ENCODE measurements around the gene KRTAP12-3. TPM values are rescaled to one million over a fixed set of nuclear protein-coding genes. Genes with fewer than 3 reads are reported as not detected.
"Not testable (repeated sequence)": the region's sequence is repeated elsewhere in the genome, so short reads cannot be mapped to it uniquely, and the experiment has no call there.

The KRTAP12-3 gene
- total and polyA plus RNA-seq, 2 donors (not counting 1 experiment from before 2014, with no cell fraction given), result not detected

GRCh38 chr21:44636209-44637017, 21.3 kb upstream of the KRTAP12-3 start:
- H3K9me3 ChIP-seq (ENCODE audit: control insufficient read depth, insufficient read depth, low read depth, low read length), result no peaks in the 10 kb centered on the region
- no peak overlapping the region for H3K27ac ChIP-seq (ENCODE audit: insufficient read depth, low read length)
- no peak overlapping the region for H2AFZ ChIP-seq (ENCODE audit: low read length)
- no peaks in the 10 kb centered on the region for H4K20me1 ChIP-seq (ENCODE audit: control insufficient read depth, extremely low read depth, insufficient read depth, low read length)
- no peak overlapping the region for H3K4me2 ChIP-seq (ENCODE audit: extremely low read depth, insufficient read depth, low read length)
- no peak for DNase-seq (ENCODE audit: low read depth in 2 of 2)
- H3K9ac ChIP-seq (ENCODE audit: insufficient read depth, low read length), result no peak overlapping the region
- TF ChIP-seq, protein P1, sequence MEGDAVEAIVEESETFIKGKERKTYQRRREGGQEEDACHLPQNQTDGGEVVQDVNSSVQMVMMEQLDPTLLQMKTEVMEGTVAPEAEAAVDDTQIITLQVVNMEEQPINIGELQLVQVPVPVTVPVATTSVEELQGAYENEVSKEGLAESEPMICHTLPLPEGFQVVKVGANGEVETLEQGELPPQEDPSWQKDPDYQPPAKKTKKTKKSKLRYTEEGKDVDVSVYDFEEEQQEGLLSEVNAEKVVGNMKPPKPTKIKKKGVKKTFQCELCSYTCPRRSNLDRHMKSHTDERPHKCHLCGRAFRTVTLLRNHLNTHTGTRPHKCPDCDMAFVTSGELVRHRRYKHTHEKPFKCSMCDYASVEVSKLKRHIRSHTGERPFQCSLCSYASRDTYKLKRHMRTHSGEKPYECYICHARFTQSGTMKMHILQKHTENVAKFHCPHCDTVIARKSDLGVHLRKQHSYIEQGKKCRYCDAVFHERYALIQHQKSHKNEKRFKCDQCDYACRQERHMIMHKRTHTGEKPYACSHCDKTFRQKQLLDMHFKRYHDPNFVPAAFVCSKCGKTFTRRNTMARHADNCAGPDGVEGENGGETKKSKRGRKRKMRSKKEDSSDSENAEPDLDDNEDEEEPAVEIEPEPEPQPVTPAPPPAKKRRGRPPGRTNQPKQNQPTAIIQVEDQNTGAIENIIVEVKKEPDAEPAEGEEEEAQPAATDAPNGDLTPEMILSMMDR (conservative IDR thresholded peaks at IDR 0.05 in 1 of 2, IDR thresholded peaks at IDR 0.05 in 1 of 2; ENCODE audit: low read depth in 1 of 2, low read length in 2 of 2), result no peak
- H3K4me1 ChIP-seq (ENCODE audit: control insufficient read depth, extremely low read depth, insufficient read depth, low read length), result no peaks in the 10 kb centered on the region
- no peaks in the 10 kb centered on the region for H3K36me3 ChIP-seq (ENCODE audit: control insufficient read depth, insufficient read depth, low read length)
- H3K4me3 ChIP-seq (replicated peaks in 1 of 4; ENCODE audit: control extremely low read depth in 1 of 4, insufficient read depth in 1 of 4, low read depth in 3 of 4, low read length in 4 of 4), result no peak overlapping the region
- no peaks in the 10 kb centered on the region for H3K27me3 ChIP-seq (ENCODE audit: control insufficient read depth, insufficient read depth, low read length)
- no peaks in the 10 kb centered on the region for H3K79me2 ChIP-seq (ENCODE audit: control insufficient read depth, insufficient read depth, low read length)

GRCh38 chr21:44637018-44637850, 20.5 kb upstream of the KRTAP12-3 start, which contains the start of gene KRTAP10-10:
Gene KRTAP10-10, plus strand, starts transcription at chr21:44637356. Its CDS starts 62 bp downstream, at chr21:44637418.
- H3K27me3 ChIP-seq (ENCODE audit: control insufficient read depth, insufficient read depth, low read length), result no peaks in the 10 kb centered on the region
- H3K9me3 ChIP-seq (ENCODE audit: control insufficient read depth, insufficient read depth, low read depth, low read length), result no peaks in the 10 kb centered on the region
- H3K79me2 ChIP-seq (ENCODE audit: control insufficient read depth, insufficient read depth, low read length), result no peaks in the 10 kb centered on the region
- no peaks in the 10 kb centered on the region for H3K4me1 ChIP-seq (ENCODE audit: control insufficient read depth, extremely low read depth, insufficient read depth, low read length)
- H3K9ac ChIP-seq (ENCODE audit: insufficient read depth, low read length), result no peak within 1 kb of the TSS
- no peaks in the 10 kb centered on the region for H3K36me3 ChIP-seq (ENCODE audit: control insufficient read depth, insufficient read depth, low read length)
- H3K4me3 ChIP-seq (replicated peaks in 1 of 4; ENCODE audit: control extremely low read depth in 1 of 4, insufficient read depth in 1 of 4, low read depth in 3 of 4, low read length in 4 of 4), result no peak within 1 kb of the TSS
- H3K4me2 ChIP-seq (ENCODE audit: extremely low read depth, insufficient read depth, low read length), result no peak within 1 kb of the TSS
- H4K20me1 ChIP-seq (ENCODE audit: control insufficient read depth, extremely low read depth, insufficient read depth, low read length), result no peaks in the 10 kb centered on the region
- no peak within 1 kb of the TSS for H3K27ac ChIP-seq (ENCODE audit: insufficient read depth, low read length)
- DNase-seq (ENCODE audit: low read depth in 2 of 2), result no peak
- no peak within 1 kb of the TSS for H2AFZ ChIP-seq (ENCODE audit: low read length)
- TF ChIP-seq, protein P1 (conservative IDR thresholded peaks at IDR 0.05 in 1 of 2, IDR thresholded peaks at IDR 0.05 in 1 of 2; ENCODE audit: low read depth in 1 of 2, low read length in 2 of 2), result no peak
- TF ChIP-seq EZH2 (IDR thresholded peaks at IDR 0.05; ENCODE audit: low read length, missing control alignments), result no peak

DNA sequence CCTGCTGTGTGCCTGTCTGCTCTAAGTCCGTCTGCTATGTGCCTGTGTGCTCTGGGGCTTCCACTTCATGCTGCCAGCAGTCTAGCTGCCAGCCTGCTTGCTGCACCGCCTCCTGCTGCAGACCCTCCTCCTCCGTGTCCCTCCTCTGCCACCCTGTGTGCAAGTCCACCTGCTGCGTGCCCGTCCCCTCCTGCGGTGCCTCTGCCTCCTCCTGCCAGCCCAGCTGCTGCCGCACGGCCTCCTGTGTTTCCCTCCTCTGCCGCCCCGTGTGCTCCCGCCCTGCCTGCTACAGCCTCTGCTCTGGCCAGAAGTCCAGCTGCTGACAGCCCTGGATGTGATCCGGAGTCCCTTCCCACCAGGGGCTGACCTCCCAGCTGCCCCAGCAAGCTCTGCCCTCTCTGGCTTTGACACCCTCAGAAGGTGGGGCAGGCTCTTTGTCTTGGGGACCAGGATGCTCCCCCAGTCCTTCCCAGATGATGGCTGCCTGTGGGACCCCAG, 19.8 kb upstream of the KRTAP12-3 start:
- H3K9ac ChIP-seq (ENCODE audit: insufficient read depth, low read length); DNase-seq (ENCODE audit: low read depth in 2 of 2); H3K4me1 ChIP-seq (ENCODE audit: control insufficient read depth, extremely low read depth, insufficient read depth, low read length); H3K27me3 ChIP-seq (ENCODE audit: control insufficient read depth, insufficient read depth, low read length); H2AFZ ChIP-seq (ENCODE audit: low read length); H3K4me3 ChIP-seq (replicated peaks in 1 of 4; ENCODE audit: control extremely low read depth in 1 of 4, insufficient read depth in 1 of 4, low read depth in 3 of 4, low read length in 4 of 4); H3K4me2 ChIP-seq (ENCODE audit: extremely low read depth, insufficient read depth, low read length); H3K27ac ChIP-seq (ENCODE audit: insufficient read depth, low read length); H3K79me2 ChIP-seq (ENCODE audit: control insufficient read depth, insufficient read depth, low read length); H3K36me3 ChIP-seq (ENCODE audit: control insufficient read depth, insufficient read depth, low read length); H4K20me1 ChIP-seq (ENCODE audit: control insufficient read depth, extremely low read depth, insufficient read depth, low read length); H3K9me3 ChIP-seq (ENCODE audit: control insufficient read depth, insufficient read depth, low read depth, low read length): not testable (repeated sequence)

- H3K36me3 ChIP-seq (ENCODE audit: control insufficient read depth, insufficient read depth, low read length), result not testable (repeated sequence)
Observed at GRCh38 chr21:44638506-44639330, 19.0 kb upstream of the KRTAP12-3 start.

More at GRCh38 chr21:44638506-44639330, 19.0 kb upstream of the KRTAP12-3 start:
- H3K27me3 ChIP-seq (ENCODE audit: control insufficient read depth, insufficient read depth, low read length); H2AFZ ChIP-seq (ENCODE audit: low read length); H4K20me1 ChIP-seq (ENCODE audit: control insufficient read depth, extremely low read depth, insufficient read depth, low read length); H3K9ac ChIP-seq (ENCODE audit: insufficient read depth, low read length); H3K9me3 ChIP-seq (ENCODE audit: control insufficient read depth, insufficient read depth, low read depth, low read length); H3K27ac ChIP-seq (ENCODE audit: insufficient read depth, low read length); H3K4me3 ChIP-seq (replicated peaks in 1 of 4; ENCODE audit: control extremely low read depth in 1 of 4, insufficient read depth in 1 of 4, low read depth in 3 of 4, low read length in 4 of 4); H3K79me2 ChIP-seq (ENCODE audit: control insufficient read depth, insufficient read depth, low read length); DNase-seq (ENCODE audit: low read depth in 2 of 2); H3K4me1 ChIP-seq (ENCODE audit: control insufficient read depth, extremely low read depth, insufficient read depth, low read length); H3K4me2 ChIP-seq (ENCODE audit: extremely low read depth, insufficient read depth, low read length): not testable (repeated sequence)
